Neural progenitor cell (in vitro differentiated cells): ENCODE data around the gene CDC25B. TPM values are rescaled to one million over a fixed set of nuclear protein-coding genes. Genes with fewer than 3 reads are reported as not detected.
A peak's percentile ranks its signal among the peaks of the same experiment; 100 is the strongest.

Experiments used
- DNase-seq: peaks from one replicate; pipeline ENCODE4 v3.0.0-alpha.2; 2016; ENCODE audit warnings: low spot score
- H2AFZ ChIP-seq: fragments of 200-600 bp; sonication (generic); replicated peaks from 2 replicates; pipeline ENCODE4 v1.6.1; 2016; ENCODE audit warnings: antibody characterized with exemption
- H3F3A ChIP-seq: fragments of 200-600 bp; sonication (generic); 2 replicates; pipeline ENCODE4 v1.6.1; 2016; ENCODE audit warnings: antibody characterized with exemption, low read depth
- H3K27ac ChIP-seq: fragments of 200-600 bp; sonication (generic); 2 replicates; pipeline ENCODE4 v1.5.1; 2016; ENCODE audit warnings: mild to moderate bottlenecking
- H3K27me3 ChIP-seq: fragments of 200-600 bp; sonication (generic); 2 replicates; pipeline ENCODE4 v1.6.1; 2016; ENCODE audit warnings: mild to moderate bottlenecking, moderate library complexity
- H3K36me3 ChIP-seq: fragments of 200-600 bp; sonication (generic); 2 replicates; pipeline ENCODE4 v1.5.1; 2016
- H3K4me1 ChIP-seq: fragments of 200-600 bp; sonication (generic); 2 replicates; pipeline ENCODE4 v1.6.1; 2016; ENCODE audit warnings: mixed run types
- H3K4me2 ChIP-seq: fragments of 200-600 bp; sonication (generic); 2 replicates; pipeline ENCODE4 v1.6.1; 2016
- H3K4me3 ChIP-seq: fragments of 200-600 bp; sonication (generic); 2 replicates; pipeline ENCODE4 v1.5.1; 2016
- H3K79me2 ChIP-seq: fragments of 200-600 bp; sonication (generic); 2 replicates; pipeline ENCODE4 v1.6.1; 2016; ENCODE audit warnings: low read depth
- H3K9ac ChIP-seq: fragments of 200-600 bp; sonication (generic); 2 replicates; pipeline ENCODE4 v1.6.1; 2016
- H3K9me3 ChIP-seq: fragments of 200-600 bp; sonication (generic); 2 replicates; pipeline ENCODE4 v1.5.1; 2016; ENCODE audit warnings: low read depth
- H4K20me1 ChIP-seq: fragments of 200-600 bp; sonication (generic); 2 replicates; pipeline ENCODE4 v1.6.1; 2016; ENCODE audit warnings: low read depth
- H3K27ac Mint-ChIP-seq: 3 replicates; pipeline ENCODE4 v1.8.0; 2021; ENCODE audit warnings: mixed read lengths
- H3K27me3 Mint-ChIP-seq: 2 replicates; pipeline ENCODE4 v1.8.0; 2022; ENCODE audit warnings: low read depth, mild to moderate bottlenecking, inconsistent platforms, moderate library complexity, mixed read lengths; ENCODE audit not compliant: insufficient read depth
- H3K36me3 Mint-ChIP-seq: 3 replicates; pipeline ENCODE4 v1.8.0; 2021; ENCODE audit warnings: mixed read lengths
- H3K4me1 Mint-ChIP-seq: 3 replicates; pipeline ENCODE4 v1.8.0; 2021; ENCODE audit warnings: mixed read lengths
- H3K4me3 Mint-ChIP-seq: 3 replicates; pipeline ENCODE4 v1.8.0; 2021; ENCODE audit warnings: mild to moderate bottlenecking, moderate library complexity, mixed read lengths
- H3K9me3 Mint-ChIP-seq: 3 replicates; pipeline ENCODE4 v1.8.0; 2020; ENCODE audit warnings: mixed read lengths
- CTCF ChIP-seq: fragments of 200-600 bp; sonication (generic); IDR thresholded peaks from 2 replicates; pipeline ENCODE4 v1.5.1; 2017; ENCODE audit warnings: antibody characterized with exemption, mild to moderate bottlenecking
- EZH2 ChIP-seq: fragments of 200-600 bp; sonication (generic); IDR thresholded peaks from 2 replicates; pipeline ENCODE4 v1.6.1; 2017; ENCODE audit warnings: antibody characterized with exemption, mild to moderate bottlenecking, moderate library complexity
- EZH2phosphoT487 ChIP-seq: fragments of 200-600 bp; sonication (generic); IDR thresholded peaks from 2 replicates; pipeline ENCODE4 v1.6.1; 2017; ENCODE audit warnings: antibody characterized with exemption
- total RNA-seq: library from RNA; depleted of rRNA; stranded (reverse); fragments of >200 nt; gene quantifications from 2 replicates; pipeline ENCODE4 v1.2.3, GENCODE V29; 2015; ENCODE audit warnings: low replicate concordance

CDC25B gene
- total RNA-seq, 1 donor from 2014 or later = 9.3 TPM

GRCh38 chr20:3811467-3812258, 15.6 kb downstream of the CDC25B start:
- Mint-ChIP-seq H3K4me1 (peaks cover 44% of the 10 kb centered on the region), H3K27me3 (peaks cover 6% of the 10 kb centered on the region), H3K36me3 (no peaks in the 10 kb centered on the region), H3K27ac (peak overlapping the region; percentile 34), H3K4me3 (no peak overlapping the region), H3K9me3 (no peaks in the 10 kb centered on the region)
- Histone ChIP-seq H3K9me3 (no peaks in the 10 kb centered on the region), H3F3A (peaks cover 3% of the 10 kb centered on the region), H3K36me3 (no peaks in the 10 kb centered on the region), H3K27ac (no peak overlapping the region), H4K20me1 (no peaks in the 10 kb centered on the region), H3K4me1 (peaks cover 6% of the 10 kb centered on the region), H3K4me2 (no peak overlapping the region), H3K9ac (no peak overlapping the region), H3K4me3 (no peak overlapping the region), H2AFZ (no peak overlapping the region), H3K79me2 (no peaks in the 10 kb centered on the region), H3K27me3 (no peaks in the 10 kb centered on the region)
- no peak for DNase-seq
- no peak for TF ChIP-seq EZH2phosphoT487
- TF ChIP-seq CTCF = no peak
- no peak for TF ChIP-seq EZH2

- peaks cover 3% of the 10 kb centered on the region for H3F3A ChIP-seq
- H2AFZ ChIP-seq = no peak overlapping the region
- peaks cover 3% of the 10 kb centered on the region for H3K4me1 ChIP-seq
- TF ChIP-seq EZH2 (no peak), CTCF (no peak)
- no peak overlapping the region for H3K4me3 ChIP-seq
- no peaks in the 10 kb centered on the region for H3K36me3 ChIP-seq
- H3K27me3 Mint-ChIP-seq = peaks cover 6% of the 10 kb centered on the region
- H3K27ac Mint-ChIP-seq = peak overlapping the region; percentile 92
- no peak overlapping the region for H3K9ac ChIP-seq
- H3K9me3 ChIP-seq = no peaks in the 10 kb centered on the region
- H3K4me1 Mint-ChIP-seq = peaks cover 38% of the 10 kb centered on the region
- no peak overlapping the region for H3K27ac ChIP-seq
- no peak overlapping the region for H3K4me2 ChIP-seq
- no peaks in the 10 kb centered on the region for H3K9me3 Mint-ChIP-seq
- no peaks in the 10 kb centered on the region for H3K36me3 Mint-ChIP-seq
- H3K79me2 ChIP-seq = no peaks in the 10 kb centered on the region
- H4K20me1 ChIP-seq = no peaks in the 10 kb centered on the region
- no peaks in the 10 kb centered on the region for H3K27me3 ChIP-seq
- H3K4me3 Mint-ChIP-seq = no peak overlapping the region
- no peak for DNase-seq
Measured at GRCh38 chr20:3812259-3812681, 16.2 kb downstream of the CDC25B start.

- no peak for DNase-seq
- Mint-ChIP-seq H3K27me3 (peaks cover 3% of the 10 kb centered on the region), H3K27ac (peak overlapping the region; percentile 87), H3K9me3 (no peaks in the 10 kb centered on the region), H3K36me3 (no peaks in the 10 kb centered on the region), H3K4me3 (no peak overlapping the region), H3K4me1 (peaks cover 31% of the 10 kb centered on the region)
- Histone ChIP-seq H3F3A (peaks cover under 1% of the 10 kb centered on the region), H3K4me2 (no peak overlapping the region), H4K20me1 (no peaks in the 10 kb centered on the region), H3K4me1 (no peaks in the 10 kb centered on the region), H3K36me3 (no peaks in the 10 kb centered on the region), H3K9me3 (no peaks in the 10 kb centered on the region), H3K27me3 (no peaks in the 10 kb centered on the region), H3K9ac (no peak overlapping the region), H3K79me2 (no peaks in the 10 kb centered on the region), H2AFZ (no peak overlapping the region), H3K4me3 (no peak overlapping the region), H3K27ac (no peak overlapping the region)
- no peak for TF ChIP-seq EZH2
Measured at GRCh38 chr20:3812975-3813847, 17.1 kb downstream of the CDC25B start.
